ENCODE measurements around the gene KIF26A.

- TF ChIP-seq POLR2A (IDR thresholded peaks at IDR 0.05) (no peak), CTCF (IDR thresholded peaks at IDR 0.05) (no peak)
These were observed 49.7 kb downstream of the KIF26A start for GRCh38 chr14:104187931-104188726.
